ENCODE measurements around the gene SLIT3.

DNA sequence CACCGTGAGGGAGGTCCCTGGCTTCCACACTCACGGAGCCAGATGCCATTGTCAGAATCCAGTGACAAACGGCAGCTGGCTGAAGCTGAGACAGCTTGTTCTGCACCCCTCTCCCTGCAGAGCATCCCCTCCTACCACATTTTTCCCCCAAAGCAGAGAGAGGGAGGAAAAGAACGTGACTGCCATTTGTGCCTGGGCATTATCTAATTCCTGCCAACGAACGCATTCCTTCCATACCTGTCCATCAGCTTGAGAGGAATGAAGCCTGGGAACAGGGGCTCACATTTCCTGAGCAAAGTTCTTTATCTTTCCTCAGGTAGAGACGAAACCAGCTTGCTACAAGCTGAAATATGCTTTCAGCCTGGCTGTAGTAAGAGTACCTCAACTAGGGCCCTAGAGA is 175.4 kb downstream of the SLIT3 start:
- TF ChIP-seq, protein P1, sequence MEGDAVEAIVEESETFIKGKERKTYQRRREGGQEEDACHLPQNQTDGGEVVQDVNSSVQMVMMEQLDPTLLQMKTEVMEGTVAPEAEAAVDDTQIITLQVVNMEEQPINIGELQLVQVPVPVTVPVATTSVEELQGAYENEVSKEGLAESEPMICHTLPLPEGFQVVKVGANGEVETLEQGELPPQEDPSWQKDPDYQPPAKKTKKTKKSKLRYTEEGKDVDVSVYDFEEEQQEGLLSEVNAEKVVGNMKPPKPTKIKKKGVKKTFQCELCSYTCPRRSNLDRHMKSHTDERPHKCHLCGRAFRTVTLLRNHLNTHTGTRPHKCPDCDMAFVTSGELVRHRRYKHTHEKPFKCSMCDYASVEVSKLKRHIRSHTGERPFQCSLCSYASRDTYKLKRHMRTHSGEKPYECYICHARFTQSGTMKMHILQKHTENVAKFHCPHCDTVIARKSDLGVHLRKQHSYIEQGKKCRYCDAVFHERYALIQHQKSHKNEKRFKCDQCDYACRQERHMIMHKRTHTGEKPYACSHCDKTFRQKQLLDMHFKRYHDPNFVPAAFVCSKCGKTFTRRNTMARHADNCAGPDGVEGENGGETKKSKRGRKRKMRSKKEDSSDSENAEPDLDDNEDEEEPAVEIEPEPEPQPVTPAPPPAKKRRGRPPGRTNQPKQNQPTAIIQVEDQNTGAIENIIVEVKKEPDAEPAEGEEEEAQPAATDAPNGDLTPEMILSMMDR (IDR thresholded peaks at IDR 0.05): no peak
- TF ChIP-seq POLR2AphosphoS5 (IDR thresholded peaks at IDR 0.05): no peak

Data from breast epithelium (tissue), 3 donors.